Astrocyte (in vitro differentiated cells and primary cell): ENCODE data around the gene ADAM19. TPM values are rescaled to one million over a fixed set of nuclear protein-coding genes. Genes with fewer than 3 reads are reported as not detected.

Experiments
- DNase-seq: peaks from one replicate; pipeline ENCODE4 v3.0.0-alpha.2; 2010; ENCODE audit warnings: low read depth
- FAIRE-seq: peaks from 2 replicates; lab custom pipeline; 2011; peaks lifted over from hg19 to GRCh38; lab: Jason Lieb, UNC
- H2AFZ ChIP-seq: 2 replicates; pipeline ENCODE4 v1.6.0; 2012; ENCODE audit warnings: low read depth, low read length, inconsistent platforms
- H3K27ac ChIP-seq: 2 replicates; pipeline ENCODE4 v1.5.1; 2011; ENCODE audit warnings: low read depth, low read length, inconsistent platforms
- H3K27me3 ChIP-seq: 2 replicates; pipeline ENCODE4 v1.6.0; 2011; ENCODE audit warnings: low read length, inconsistent platforms; ENCODE audit not compliant: insufficient read depth
- H3K36me3 ChIP-seq: 2 replicates; pipeline ENCODE4 v1.5.1; 2011; ENCODE audit warnings: low read length, inconsistent platforms; ENCODE audit not compliant: insufficient read depth
- H3K4me1 ChIP-seq: 2 replicates; pipeline ENCODE4 v1.5.1; 2011; ENCODE audit warnings: low read length, inconsistent platforms; ENCODE audit not compliant: insufficient read depth
- H3K4me2 ChIP-seq: 2 replicates; pipeline ENCODE4 v1.6.0; 2012; ENCODE audit warnings: low read length, inconsistent platforms
- H3K4me3 ChIP-seq: 2 replicates; pipeline ENCODE4 v1.5.1; 2011; ENCODE audit warnings: low read depth, mild to moderate bottlenecking, low read length, inconsistent platforms; ENCODE audit not compliant: insufficient read depth
- H3K79me2 ChIP-seq: 2 replicates; pipeline ENCODE4 v1.6.0; 2012; ENCODE audit warnings: mild to moderate bottlenecking, low read length, inconsistent platforms; ENCODE audit not compliant: insufficient read depth
- H3K9ac ChIP-seq: 2 replicates; pipeline ENCODE4 v1.6.0; 2012; ENCODE audit warnings: mild to moderate bottlenecking, low read length, inconsistent platforms
- H3K9me3 ChIP-seq: 2 replicates; pipeline ENCODE4 v1.5.1; 2012; ENCODE audit warnings: low read depth, mild to moderate bottlenecking, low read length, inconsistent platforms; ENCODE audit not compliant: insufficient read depth
- H4K20me1 ChIP-seq: 2 replicates; pipeline ENCODE4 v1.6.0; 2012; ENCODE audit warnings: low read length, inconsistent platforms; ENCODE audit not compliant: insufficient read depth
- H3K27ac Mint-ChIP-seq: one replicate; pipeline ENCODE4 v1.8.0; 2021; ENCODE audit warnings: mild to moderate bottlenecking, mixed read lengths; ENCODE audit not compliant: unreplicated experiment
- H3K27me3 Mint-ChIP-seq: one replicate; pipeline ENCODE4 v1.8.0; 2021; ENCODE audit warnings: low read depth, mixed read lengths; ENCODE audit not compliant: unreplicated experiment
- H3K36me3 Mint-ChIP-seq: one replicate; pipeline ENCODE4 v1.8.0; 2021; ENCODE audit warnings: low read depth, mixed read lengths; ENCODE audit not compliant: unreplicated experiment
- H3K4me1 Mint-ChIP-seq: one replicate; pipeline ENCODE4 v1.8.0; 2021; ENCODE audit warnings: low read depth, mixed read lengths; ENCODE audit not compliant: unreplicated experiment
- H3K4me3 Mint-ChIP-seq: one replicate; pipeline ENCODE4 v1.8.0; 2021; ENCODE audit warnings: mild to moderate bottlenecking, moderate library complexity, mixed read lengths; ENCODE audit not compliant: unreplicated experiment
- H3K9me3 Mint-ChIP-seq: one replicate; pipeline ENCODE4 v1.8.0; 2021; ENCODE audit warnings: mild to moderate bottlenecking, mixed read lengths; ENCODE audit not compliant: unreplicated experiment
- CTCF ChIP-seq: IDR thresholded peaks from 2 replicates; pipeline ENCODE4 v1.5.1; 2011; ENCODE audit warnings: low read depth, mild to moderate bottlenecking, inconsistent platforms, low read length, moderate library complexity; ENCODE audit not compliant: insufficient read depth
- EZH2 ChIP-seq: IDR thresholded peaks from 2 replicates; pipeline ENCODE4 v1.6.1; 2012; ENCODE audit warnings: mild to moderate bottlenecking, low read length, inconsistent platforms; ENCODE audit not compliant: insufficient read depth
- total RNA-seq: library from RNA; stranded (reverse); gene quantifications from 2 replicates; pipeline ENCODE4 v1.2.1, GENCODE V29; 2021

ADAM19 gene
- total RNA-seq, 1 donor from 2014 or later = 316 TPM

- DNase-seq (no peak), FAIRE-seq (no peak)
- H2AFZ ChIP-seq = no peak overlapping the region
- no peak overlapping the region for H3K27ac ChIP-seq
- no peaks in the 10 kb centered on the region for H3K36me3 ChIP-seq
- H3K79me2 ChIP-seq = no peaks in the 10 kb centered on the region
- H3K4me3 Mint-ChIP-seq = no peak overlapping the region
- no peak overlapping the region for H3K27ac Mint-ChIP-seq
- H3K36me3 Mint-ChIP-seq = no peaks in the 10 kb centered on the region
- H3K4me1 Mint-ChIP-seq = no peaks in the 10 kb centered on the region
- H3K4me2 ChIP-seq = no peak overlapping the region
- H3K4me1 ChIP-seq = no peaks in the 10 kb centered on the region
- no peak for TF ChIP-seq CTCF
- no peak for TF ChIP-seq EZH2
- H3K27me3 ChIP-seq = no peaks in the 10 kb centered on the region
- H3K9ac ChIP-seq = no peak overlapping the region
- peaks cover 11% of the 10 kb centered on the region for H3K9me3 Mint-ChIP-seq
- H3K9me3 ChIP-seq = no peaks in the 10 kb centered on the region
- no peak overlapping the region for H3K4me3 ChIP-seq
- no peaks in the 10 kb centered on the region for H4K20me1 ChIP-seq
- H3K27me3 Mint-ChIP-seq = no peaks in the 10 kb centered on the region
Measured at GRCh38 chr5:157620776-157621175, 45.2 kb upstream of the ADAM19 start.

GRCh38 chr5:157618191-157618765 lies 42.7 kb upstream of the ADAM19 start:
- Histone ChIP-seq H3K4me2 (no peak overlapping the region), H3K27ac (no peak overlapping the region), H3K79me2 (no peaks in the 10 kb centered on the region), H2AFZ (no peak overlapping the region), H3K9ac (no peak overlapping the region), H3K4me1 (no peaks in the 10 kb centered on the region), H3K9me3 (no peaks in the 10 kb centered on the region), H3K4me3 (no peak overlapping the region), H4K20me1 (no peaks in the 10 kb centered on the region), H3K36me3 (no peaks in the 10 kb centered on the region), H3K27me3 (no peaks in the 10 kb centered on the region)
- no peaks in the 10 kb centered on the region for H3K36me3 Mint-ChIP-seq
- H3K9me3 Mint-ChIP-seq = peaks cover 11% of the 10 kb centered on the region
- no peak for TF ChIP-seq CTCF
- TF ChIP-seq EZH2 = no peak
- no peaks in the 10 kb centered on the region for H3K27me3 Mint-ChIP-seq
- FAIRE-seq = peak; percentile 34
- no peak overlapping the region for H3K27ac Mint-ChIP-seq
- no peak overlapping the region for H3K4me3 Mint-ChIP-seq
- no peak for DNase-seq
- peaks cover 4% of the 10 kb centered on the region for H3K4me1 Mint-ChIP-seq

- no peaks in the 10 kb centered on the region for H3K9me3 ChIP-seq
- H2AFZ ChIP-seq = no peak overlapping the region
- no peaks in the 10 kb centered on the region for H3K27me3 ChIP-seq
- no peak overlapping the region for H3K27ac ChIP-seq
- H3K79me2 ChIP-seq = no peaks in the 10 kb centered on the region
- no peak overlapping the region for H3K4me2 ChIP-seq
- DNase-seq = no peak
- peaks cover 2% of the 10 kb centered on the region for H3K9me3 Mint-ChIP-seq
- H3K9ac ChIP-seq = no peak overlapping the region
- no peaks in the 10 kb centered on the region for H3K36me3 Mint-ChIP-seq
- H3K27me3 Mint-ChIP-seq = no peaks in the 10 kb centered on the region
- no peak overlapping the region for H3K27ac Mint-ChIP-seq
- no peaks in the 10 kb centered on the region for H3K4me1 ChIP-seq
- H3K4me3 Mint-ChIP-seq = no peak overlapping the region
- no peak for TF ChIP-seq EZH2
- no peak for TF ChIP-seq CTCF
- peaks cover 8% of the 10 kb centered on the region for H3K4me1 Mint-ChIP-seq
- no peaks in the 10 kb centered on the region for H4K20me1 ChIP-seq
- no peak overlapping the region for H3K4me3 ChIP-seq
- no peak for FAIRE-seq
- no peaks in the 10 kb centered on the region for H3K36me3 ChIP-seq
Measured at GRCh38 chr5:157616785-157617184, 41.2 kb upstream of the ADAM19 start.
